ENCODE data around the gene E2F8.

The E2F8 gene

GRCh38 chr11:19243613-19244012, 2.9 kb upstream of the E2F8 start:
- CTCF ChIA-PET: no interaction called here
- no peak overlapping the region for H3K4me3 Mint-ChIP-seq
- peaks cover 15% of the 10 kb centered on the region for H3K36me3 Mint-ChIP-seq
- DNase-seq: no peak
- peaks cover 5% of the 10 kb centered on the region for H3K9me3 Mint-ChIP-seq
- no peak overlapping the region for H3K27ac Mint-ChIP-seq
- H3K27me3 Mint-ChIP-seq: peaks cover 30% of the 10 kb centered on the region
- H3K4me1 Mint-ChIP-seq: peaks cover 38% of the 10 kb centered on the region

DNA sequence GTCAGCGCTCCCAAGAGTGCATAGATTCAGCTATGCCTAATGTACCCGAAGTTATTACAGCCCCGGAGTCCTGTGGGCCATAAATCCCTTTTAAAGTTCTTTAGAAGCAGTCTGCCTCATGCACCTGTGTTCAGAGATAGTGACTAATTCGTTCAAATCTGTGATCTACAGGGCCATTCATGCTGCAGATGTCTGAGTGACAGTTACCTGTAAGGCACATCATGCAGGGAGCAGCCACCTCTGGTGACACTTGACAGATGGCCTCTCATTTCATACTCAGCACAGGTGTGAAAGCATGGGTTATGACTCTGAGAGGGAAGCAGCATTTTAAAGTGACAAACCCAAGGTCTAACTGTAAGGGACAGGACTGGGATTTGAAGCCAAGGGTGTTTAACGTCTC, 2.4 kb upstream of the E2F8 start:
- H3K36me3 Mint-ChIP-seq: peaks cover 18% of the 10 kb centered on the region
- peaks cover 2% of the 10 kb centered on the region for H3K9me3 Mint-ChIP-seq
- peaks cover 42% of the 10 kb centered on the region for H3K4me1 Mint-ChIP-seq
- H3K27me3 Mint-ChIP-seq: peaks cover 26% of the 10 kb centered on the region
- DNase-seq: no peak
- H3K27ac Mint-ChIP-seq: no peak overlapping the region
- CTCF ChIA-PET: no interaction called here
- H3K4me3 Mint-ChIP-seq: peak overlapping the region; percentile 94

- Mint-ChIP-seq H3K9me3 (no peaks in the 10 kb centered on the region), H3K27me3 (peaks cover 22% of the 10 kb centered on the region), H3K36me3 (peaks cover 24% of the 10 kb centered on the region), H3K4me1 (peaks cover 45% of the 10 kb centered on the region), H3K4me3 (peak overlapping the region; percentile 94), H3K27ac (peak overlapping the region; percentile 84)
- DNase-seq: peak; percentile 29
- CTCF ChIA-PET: no interaction called here
Measured at GRCh38 chr11:19242179-19242932, 1.6 kb upstream of the E2F8 start.

GRCh38 chr11:19241260-19242178, 774 bp upstream of the E2F8 start:
- Mint-ChIP-seq H3K36me3 (peaks cover 32% of the 10 kb centered on the region), H3K4me1 (peaks cover 45% of the 10 kb centered on the region), H3K4me3 (peak overlapping the region; percentile 94), H3K9me3 (no peaks in the 10 kb centered on the region), H3K27ac (peak overlapping the region; percentile 84), H3K27me3 (peaks cover 18% of the 10 kb centered on the region)
- DNase-seq: peak; percentile 77
- CTCF ChIA-PET: no interaction called here

DNA sequence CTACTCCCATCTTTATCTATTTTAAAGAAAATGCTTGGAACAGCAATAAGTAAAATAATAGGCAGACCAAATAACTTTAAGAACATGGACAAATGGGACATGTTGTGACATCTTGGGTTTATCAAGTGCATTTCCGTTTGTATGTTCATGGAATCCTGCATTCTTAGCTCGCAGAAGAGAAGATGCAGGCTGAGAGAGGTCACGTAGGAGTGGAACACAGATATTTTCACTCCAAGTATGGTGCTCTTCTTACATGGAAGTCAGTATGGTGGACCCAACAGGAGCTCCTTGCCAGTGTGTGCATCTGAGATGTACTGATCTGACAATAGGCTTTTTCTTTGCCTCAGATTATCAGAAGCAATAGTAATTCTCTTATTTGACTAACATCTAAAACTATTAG, 1.7 kb downstream of the E2F8 start:
- DNase-seq: no peak
- peaks cover 43% of the 10 kb centered on the region for H3K4me1 Mint-ChIP-seq
- peaks cover 52% of the 10 kb centered on the region for H3K36me3 Mint-ChIP-seq
- H3K27me3 Mint-ChIP-seq: peaks cover 8% of the 10 kb centered on the region
- H3K27ac Mint-ChIP-seq: no peak overlapping the region
- H3K9me3 Mint-ChIP-seq: no peaks in the 10 kb centered on the region
- H3K4me3 Mint-ChIP-seq: peak overlapping the region; percentile 70
- CTCF ChIA-PET: interaction anchor here (1.4 kb wide), 1 partner anchor 10 kb away, joined by 4 read pairs; no protein-coding TSS in a partner anchor

DNA sequence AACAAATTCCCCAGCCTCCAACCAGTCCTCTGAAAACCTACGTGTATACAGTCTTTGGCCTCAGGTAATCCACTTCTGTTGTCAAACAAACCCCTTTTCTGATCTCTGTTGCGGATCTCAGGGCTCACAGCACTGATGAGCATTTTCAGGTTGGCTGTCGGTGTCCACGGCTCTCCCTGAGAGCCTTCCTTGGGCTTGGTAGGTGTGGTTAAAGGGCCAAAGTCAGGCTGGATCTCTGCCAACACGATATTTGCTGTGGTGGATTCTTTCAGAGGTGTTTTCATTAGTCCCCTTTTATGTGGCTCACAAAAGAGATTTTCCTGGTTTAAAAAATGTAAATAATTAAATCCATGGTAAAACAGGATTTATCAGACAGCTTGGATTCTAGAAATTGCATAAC, 2.9 kb downstream of the E2F8 start:
- Mint-ChIP-seq H3K27ac (no peak overlapping the region), H3K9me3 (no peaks in the 10 kb centered on the region), H3K4me1 (peaks cover 32% of the 10 kb centered on the region), H3K27me3 (peaks cover 8% of the 10 kb centered on the region), H3K36me3 (peaks cover 58% of the 10 kb centered on the region), H3K4me3 (no peak overlapping the region)
- no peak for DNase-seq
- CTCF ChIA-PET: interaction anchor here (1.4 kb wide), 1 partner anchor 8 kb away, joined by 4 read pairs; no protein-coding TSS in a partner anchor

DNA sequence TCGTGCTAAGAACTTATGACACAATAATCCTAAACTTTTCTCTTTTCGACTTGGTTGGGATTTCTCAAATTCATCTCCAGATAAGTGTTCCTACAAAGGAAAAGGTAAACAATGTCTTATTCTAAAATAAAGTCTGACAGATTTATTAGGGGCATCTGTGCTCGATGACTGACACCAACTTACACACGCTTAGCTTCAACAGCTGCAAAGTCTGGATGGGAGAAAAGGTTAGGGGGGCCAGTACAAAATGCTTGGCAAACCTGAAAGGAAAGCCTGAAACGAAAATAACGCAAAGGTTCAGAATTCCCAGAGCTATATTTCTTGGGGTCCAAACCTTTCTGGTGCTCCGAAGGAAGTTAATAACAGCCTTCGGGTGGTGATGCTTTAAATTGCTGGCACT, 3.4 kb downstream of the E2F8 start:
- CTCF ChIA-PET: no interaction called here
- DNase-seq: no peak

DNA sequence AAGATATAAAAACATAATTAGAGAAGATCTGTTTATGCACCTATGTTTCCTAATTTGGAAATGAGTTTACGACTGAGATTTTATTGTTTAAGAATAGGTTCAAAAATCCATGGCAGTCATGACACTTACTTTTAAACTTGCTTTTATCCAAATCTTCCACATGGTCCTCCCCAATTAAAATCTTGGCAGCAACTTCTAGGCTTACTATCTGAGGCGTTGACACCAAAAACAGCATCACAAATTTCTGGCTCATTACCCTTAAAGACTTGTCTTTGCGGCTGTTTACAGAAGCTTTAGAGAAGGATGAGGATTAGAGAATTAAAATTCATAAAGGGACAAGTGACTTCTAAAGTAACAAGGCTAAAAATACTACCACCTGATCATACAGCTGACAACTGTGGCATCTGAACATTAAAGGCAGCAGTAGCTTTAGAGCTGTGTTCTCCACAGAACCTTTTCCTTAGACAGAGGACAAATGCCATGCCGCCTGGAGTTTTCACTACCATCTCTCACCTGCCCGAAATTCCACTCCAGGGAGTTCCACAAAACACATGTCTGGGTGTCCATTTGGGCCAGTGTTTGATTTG, 6.4 kb downstream of the E2F8 start:
- Mint-ChIP-seq H3K36me3 (peaks cover 77% of the 10 kb centered on the region), H3K4me1 (peaks cover 33% of the 10 kb centered on the region), H3K9me3 (no peaks in the 10 kb centered on the region), H3K27me3 (no peaks in the 10 kb centered on the region), H3K27ac (no peak overlapping the region), H3K4me3 (no peak overlapping the region)
- no peak for DNase-seq
- CTCF ChIA-PET: no interaction called here

More for the DNA sequence above, 3.4 kb downstream of the E2F8 start:
- peaks cover 60% of the 10 kb centered on the region for H3K36me3 Mint-ChIP-seq
- no peaks in the 10 kb centered on the region for H3K9me3 Mint-ChIP-seq
- H3K27me3 Mint-ChIP-seq: peaks cover 4% of the 10 kb centered on the region
- no peak overlapping the region for H3K4me3 Mint-ChIP-seq
- no peak overlapping the region for H3K27ac Mint-ChIP-seq
- H3K4me1 Mint-ChIP-seq: peaks cover 27% of the 10 kb centered on the region

DNA sequence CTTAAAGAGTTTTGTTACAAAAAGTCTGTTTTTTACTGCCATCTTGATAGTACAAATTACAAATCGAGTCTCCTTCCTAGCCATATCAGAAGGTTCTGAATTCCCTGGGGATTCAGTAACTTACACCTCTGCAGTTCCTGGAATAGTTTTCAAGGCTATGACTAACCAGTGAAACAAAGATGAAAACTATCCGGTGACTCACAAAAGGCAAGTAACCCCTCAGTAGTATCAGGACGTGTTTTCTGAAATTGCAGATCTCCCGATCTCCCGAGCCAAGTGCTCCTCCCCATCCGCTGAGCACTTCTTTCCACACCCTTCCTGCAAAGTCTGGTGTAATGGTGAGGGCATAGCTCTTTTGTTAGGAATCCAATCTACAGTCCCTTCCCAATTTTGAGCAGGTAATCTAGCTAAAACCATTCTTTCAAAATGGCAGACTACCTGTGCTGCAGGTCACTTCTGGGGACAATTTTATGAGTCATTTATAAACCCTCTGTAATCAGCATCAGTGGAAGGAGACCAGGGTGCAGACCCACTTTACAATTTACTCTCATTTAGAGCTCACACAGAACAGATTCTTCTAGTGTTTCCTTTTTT, 7.7 kb downstream of the E2F8 start:
- H3K36me3 Mint-ChIP-seq: peaks cover 76% of the 10 kb centered on the region
- H3K4me3 Mint-ChIP-seq: no peak overlapping the region
- H3K27me3 Mint-ChIP-seq: no peaks in the 10 kb centered on the region
- H3K27ac Mint-ChIP-seq: no peak overlapping the region
- DNase-seq: no peak
- CTCF ChIA-PET: no interaction called here
- H3K4me1 Mint-ChIP-seq: peaks cover 22% of the 10 kb centered on the region
- no peaks in the 10 kb centered on the region for H3K9me3 Mint-ChIP-seq

GRCh38 chr11:19229671-19230070, 11.1 kb downstream of the E2F8 start:
- H3K27ac Mint-ChIP-seq: no peak overlapping the region
- peaks cover 15% of the 10 kb centered on the region for H3K4me1 Mint-ChIP-seq
- H3K4me3 Mint-ChIP-seq: no peak overlapping the region
- H3K27me3 Mint-ChIP-seq: no peaks in the 10 kb centered on the region
- CTCF ChIA-PET: interaction anchor here (1.3 kb wide), 1 partner anchor 9 kb away, joined by 4 read pairs; no protein-coding TSS in a partner anchor
- H3K9me3 Mint-ChIP-seq: no peaks in the 10 kb centered on the region
- H3K36me3 Mint-ChIP-seq: peaks cover 75% of the 10 kb centered on the region
- DNase-seq: no peak

GRCh38 chr11:19228968-19229367, 11.8 kb downstream of the E2F8 start:
- peaks cover 75% of the 10 kb centered on the region for H3K36me3 Mint-ChIP-seq
- H3K9me3 Mint-ChIP-seq: no peaks in the 10 kb centered on the region
- CTCF ChIA-PET: interaction anchor here (1.3 kb wide), 1 partner anchor 10 kb away, joined by 4 read pairs; no protein-coding TSS in a partner anchor
- no peak overlapping the region for H3K4me3 Mint-ChIP-seq
- H3K27ac Mint-ChIP-seq: no peak overlapping the region
- peaks cover 15% of the 10 kb centered on the region for H3K4me1 Mint-ChIP-seq
- H3K27me3 Mint-ChIP-seq: no peaks in the 10 kb centered on the region
- DNase-seq: no peak

- CTCF ChIA-PET: no interaction called here
- Mint-ChIP-seq H3K27ac (no peak overlapping the region), H3K27me3 (no peaks in the 10 kb centered on the region), H3K36me3 (peaks cover 76% of the 10 kb centered on the region), H3K4me1 (peaks cover 16% of the 10 kb centered on the region), H3K4me3 (no peak overlapping the region), H3K9me3 (no peaks in the 10 kb centered on the region)
- DNase-seq: no peak
Measured at GRCh38 chr11:19226378-19227195, 14.2 kb downstream of the E2F8 start.

DNA sequence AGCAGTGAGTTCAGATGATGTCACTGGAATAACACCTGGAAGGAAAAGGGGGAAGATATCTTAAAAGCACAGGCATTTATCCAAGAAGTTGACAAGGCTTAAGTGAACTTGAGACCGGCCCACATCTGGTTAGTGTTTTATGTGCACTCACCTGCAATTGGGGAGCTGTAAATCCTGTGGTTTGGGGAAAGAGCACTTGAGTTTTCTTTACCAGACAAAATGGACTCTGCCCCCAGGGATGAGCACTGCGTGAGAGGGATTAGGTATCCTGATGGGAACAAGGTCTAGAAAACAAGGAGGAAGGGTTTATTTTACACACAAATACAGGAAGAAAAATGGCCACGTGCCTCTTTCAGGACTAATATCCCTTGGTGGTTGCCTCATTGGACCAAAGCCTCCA, 15.2 kb downstream of the E2F8 start:
- Mint-ChIP-seq H3K4me3 (no peak overlapping the region), H3K4me1 (peaks cover 12% of the 10 kb centered on the region), H3K9me3 (no peaks in the 10 kb centered on the region), H3K27ac (no peak overlapping the region), H3K36me3 (peaks cover 70% of the 10 kb centered on the region), H3K27me3 (no peaks in the 10 kb centered on the region)
- DNase-seq: no peak
- CTCF ChIA-PET: no interaction called here

Measured in activated naive CD4-positive, alpha-beta T cell treated with anti-CD3 and anti-CD28 coated beads, Interleukin-2, amount 10 ng/mL, durations not matched to agents 7 days and 5 days (primary cell).